Cerebellar nuclear complex (tissue), 1 donor: ENCODE measurements around the gene B4GAT1.
"Not testable (repeated sequence)": the region's sequence is repeated elsewhere in the genome, so short reads cannot be mapped to it uniquely, and the experiment has no call there.

Experiments used
- DNase-seq, 2 experiments: peaks; one replicate each; lab custom pipeline; 2025; lab: John Stamatoyannopoulos, UW

B4GAT1 gene

GRCh38 chr11:66347425-66348276, at the start of gene B4GAT1:
B4GAT1 (minus strand) TSS chr11:66347629; CDS start chr11:66347545, 84 bp downstream.
- peak; percentile 38 to 78 for DNase-seq

GRCh38 chr11:66393954-66394353, 46.5 kb upstream of the B4GAT1 start:
- DNase-seq, result no peak

GRCh38 chr11:66391322-66391721, 43.9 kb upstream of the B4GAT1 start:
- no peak for DNase-seq

GRCh38 chr11:66388780-66389386, 41.5 kb upstream of the B4GAT1 start:
- no peak for DNase-seq

- peak; percentile 34 to 80 for DNase-seq
Measured at GRCh38 chr11:66386171-66387069, 39.0 kb upstream of the B4GAT1 start.

GRCh38 chr11:66384316-66384715, 36.9 kb upstream of the B4GAT1 start:
- DNase-seq, result not testable (repeated sequence)

GRCh38 chr11:66380264-66380663, 32.8 kb upstream of the B4GAT1 start:
- DNase-seq, result not testable (repeated sequence)

- not testable (repeated sequence) for DNase-seq
Measured at GRCh38 chr11:66373690-66374287, 26.4 kb upstream of the B4GAT1 start.

- DNase-seq, result no peak
Measured at GRCh38 chr11:66373265-66373664, 25.8 kb upstream of the B4GAT1 start.

- DNase-seq, result no peak
Measured at GRCh38 chr11:66371627-66372415, 24.4 kb upstream of the B4GAT1 start, which contains the start of gene SLC29A2. SLC29A2 (minus strand) TSS chr11:66371760; CDS start chr11:66371591, 169 bp downstream.

- DNase-seq, result no peak
Measured at GRCh38 chr11:66369073-66369894, 21.9 kb upstream of the B4GAT1 start.

GRCh38 chr11:66368484-66368883, 21.1 kb upstream of the B4GAT1 start:
- no peak for DNase-seq

- no peak for DNase-seq
Measured at GRCh38 chr11:66367561-66368312, 20.3 kb upstream of the B4GAT1 start.

- DNase-seq, result no peak
Measured at GRCh38 chr11:66366844-66367477, 19.5 kb upstream of the B4GAT1 start.

- DNase-seq, result no peak
Measured at GRCh38 chr11:66365711-66366619, 18.5 kb upstream of the B4GAT1 start.

- DNase-seq, result no peak
Measured at GRCh38 chr11:66365166-66365565, 17.7 kb upstream of the B4GAT1 start.

- DNase-seq, result no peak
Measured at GRCh38 chr11:66363805-66364535, 16.5 kb upstream of the B4GAT1 start.
